PFSK-1 (cell line): ENCODE measurements around the gene RFX2.

Experiments used
- POLR2AphosphoS5 ChIP-seq: IDR thresholded peaks from 2 replicates; pipeline ENCODE4 v1.6.1; 2012; ENCODE audit warnings: low read depth, mild to moderate bottlenecking, control low read depth, low read length, moderate library complexity
- REST ChIP-seq, 2 experiments: IDR thresholded peaks; 2 replicates each; pipeline versions ENCODE4 v1.6.1 to v1.8.0; 2011 to 2012; ENCODE audit warnings: low read depth in 2 of 2, low read length in 2 of 2, control low read depth in 1 of 2, inconsistent platforms in 1 of 2, mild to moderate bottlenecking in 1 of 2, moderate library complexity in 1 of 2; ENCODE audit not compliant: insufficient read depth in 1 of 2
- TAF1 ChIP-seq: IDR thresholded peaks from 2 replicates; pipeline ENCODE4 v1.6.1; 2012; ENCODE audit warnings: low read length, control low read depth, borderline replicate concordance; ENCODE audit not compliant: insufficient read depth

GRCh38 chr19:6118043-6118442 is 7.7 kb upstream of the RFX2 start:
- no peak for TF ChIP-seq POLR2AphosphoS5
- TF ChIP-seq REST (IDR thresholded peaks at IDR 0.05; ENCODE audit: insufficient read depth in 1 of 2, low read depth in 2 of 2, low read length in 2 of 2): no peak
- no peak for TF ChIP-seq TAF1
